Pulmonary artery endothelial cell (primary cell): ENCODE results near the gene D2HGDH. TPM values are rescaled to one million over a fixed set of nuclear protein-coding genes. Genes with fewer than 3 reads are reported as not detected.

Experiments used
- total RNA-seq: library from RNA; depleted of rRNA; stranded (reverse); fragments of >200 nt; gene quantifications from 2 replicates; pipeline ENCODE4 v1.2.3, GENCODE V29; 2014

Gene D2HGDH
- total RNA-seq, 1 donor from 2014 or later: 10.7 TPM

Other genes with a start within 250 kb of the D2HGDH start
- 324 and 396 TPM in 2 replicates for gene STK25, start 226.0 kb upstream of the D2HGDH start, total RNA-seq
- 39.4 and 57.5 TPM in 2 replicates for gene BOK, start 175.9 kb upstream of the D2HGDH start, total RNA-seq
- gene THAP4, start 97.5 kb upstream of the D2HGDH start, total RNA-seq: 47.3 and 56.6 TPM in 2 replicates
- 75.2 and 75.8 TPM in 2 replicates for gene ATG4B, start 96.9 kb upstream of the D2HGDH start, total RNA-seq
- 48.2 and 64.2 TPM in 2 replicates for gene DTYMK, start 47.8 kb upstream of the D2HGDH start, total RNA-seq
- gene ING5, start 32.6 kb upstream of the D2HGDH start, total RNA-seq: 25.0 and 36.6 TPM in 2 replicates
- not detected in 2 replicates for gene GAL3ST2, start 42.2 kb downstream of the D2HGDH start, total RNA-seq
- not detected in 2 replicates for gene NEU4, start 74.6 kb downstream of the D2HGDH start, total RNA-seq
- gene PDCD1, start 124.3 kb downstream of the D2HGDH start, total RNA-seq: not detected in 2 replicates
- gene RTP5, start 135.1 kb downstream of the D2HGDH start, total RNA-seq: not detected in 2 replicates